NCI-H2029 (cell line): ENCODE data around the gene E2F1.
A peak's percentile ranks its signal among the peaks of the same experiment; 100 is the strongest.
"Not testable (repeated sequence)": the region's sequence is repeated elsewhere in the genome, so short reads cannot be mapped to it uniquely, and the experiment has no call there.

Experiments
- DNase-seq: peaks from one replicate; lab custom pipeline; 2025; lab: John Stamatoyannopoulos, UW

E2F1 gene

DNA sequence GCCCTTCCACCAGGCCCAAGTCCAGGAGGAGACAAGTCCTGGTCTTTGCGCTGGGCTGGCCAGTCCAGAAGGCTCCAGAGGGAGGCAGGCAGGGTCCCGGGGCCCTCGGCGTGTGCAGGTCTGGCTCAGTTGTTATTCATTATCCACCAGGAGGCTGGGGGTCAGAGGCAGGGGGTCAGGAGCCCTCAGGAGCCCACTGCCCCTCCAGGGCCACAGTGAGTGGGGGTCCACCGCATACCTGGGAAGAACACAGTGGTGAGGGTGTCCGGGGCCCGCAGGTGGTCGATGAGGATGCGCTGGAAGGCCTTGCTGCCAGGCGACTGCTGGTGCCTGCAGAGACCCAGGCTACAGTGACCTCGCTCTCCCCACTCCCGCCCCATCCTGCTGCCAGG is 28.5 kb downstream of the E2F1 start:
- DNase-seq, result no peak

- DNase-seq, result no peak
Observed at GRCh38 chr20:33656783-33657703, 29.1 kb downstream of the E2F1 start.

GRCh38 chr20:33656010-33656782 is 30.0 kb downstream of the E2F1 start:
- no peak for DNase-seq

DNA sequence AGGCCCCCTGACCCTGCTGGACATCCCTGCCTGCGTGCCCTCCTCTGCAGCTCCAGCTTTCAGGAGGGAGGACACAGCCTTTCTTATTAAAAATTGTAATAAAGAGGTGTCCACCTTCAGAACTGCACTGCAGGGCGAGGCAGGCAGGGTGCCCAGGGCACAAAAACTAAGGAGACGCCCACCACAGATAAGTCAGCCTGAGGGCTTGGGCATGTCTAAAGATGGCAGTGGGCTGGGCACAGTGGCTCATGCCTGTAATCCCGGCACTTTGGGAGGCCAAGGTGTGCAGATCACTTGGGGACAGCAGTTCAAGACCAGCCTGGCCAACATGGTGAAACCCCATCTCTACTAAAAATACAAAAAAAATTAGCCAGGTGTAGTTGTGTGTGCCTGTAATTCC is 31.0 kb downstream of the E2F1 start:
- no peak for DNase-seq

DNA sequence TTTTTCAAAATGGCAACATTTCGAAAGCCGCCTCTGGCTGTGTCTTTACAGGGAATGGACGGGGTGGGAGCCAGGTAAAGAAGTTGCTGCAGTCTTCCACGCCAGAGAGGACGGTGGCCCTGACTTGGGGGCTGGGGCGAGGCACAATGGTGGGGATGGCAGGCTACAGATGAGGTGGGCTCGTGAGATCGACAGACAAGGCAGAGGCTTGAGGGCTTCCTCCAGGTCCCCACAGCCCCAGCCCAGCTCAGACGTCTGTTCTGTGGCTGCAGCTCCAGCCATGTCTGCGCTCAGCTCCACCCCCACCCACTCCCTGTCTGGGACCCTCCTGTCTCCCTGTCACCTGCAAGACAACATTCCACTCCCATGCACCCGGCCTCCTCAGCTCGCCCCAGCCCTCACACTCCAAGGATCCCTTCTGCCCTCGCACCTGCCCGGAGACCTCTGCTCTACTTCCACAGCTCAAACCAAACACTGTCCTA is 31.5 kb downstream of the E2F1 start:
- no peak for DNase-seq

DNA sequence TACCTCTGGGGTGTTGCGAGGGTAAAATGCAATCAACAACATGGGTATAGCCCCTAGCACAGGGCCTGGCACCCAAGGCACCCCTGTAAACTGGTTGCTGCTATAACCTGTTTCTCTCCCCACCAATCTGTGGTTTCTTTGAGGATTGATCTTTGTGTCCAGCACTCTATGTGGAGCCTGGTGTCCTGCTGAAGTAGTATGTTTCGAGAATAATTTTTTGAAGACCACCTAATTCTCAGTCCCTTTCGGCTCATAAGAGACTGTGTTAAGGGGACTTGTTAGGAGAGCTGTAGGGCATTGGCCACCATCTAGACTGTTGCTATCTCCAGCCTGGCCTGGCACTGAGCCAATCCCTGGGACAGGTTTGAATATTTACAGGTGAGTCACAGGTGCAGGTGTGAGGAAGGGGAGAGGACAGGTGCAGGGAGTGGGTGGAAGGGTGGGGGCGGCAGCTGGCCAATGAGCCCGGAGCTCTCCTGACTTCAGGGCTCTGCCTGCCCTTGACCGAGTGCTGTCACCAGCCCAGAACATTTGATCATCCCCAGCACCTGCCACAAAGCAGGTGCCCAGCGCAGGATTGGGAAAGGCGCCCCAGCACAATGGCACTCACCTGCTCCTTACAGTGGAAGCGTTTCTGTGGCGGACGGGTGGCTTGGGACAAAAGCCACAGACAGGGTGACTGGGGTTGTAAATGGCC is 32.1 kb downstream of the E2F1 start:
- peak; percentile 98 for DNase-seq

DNA sequence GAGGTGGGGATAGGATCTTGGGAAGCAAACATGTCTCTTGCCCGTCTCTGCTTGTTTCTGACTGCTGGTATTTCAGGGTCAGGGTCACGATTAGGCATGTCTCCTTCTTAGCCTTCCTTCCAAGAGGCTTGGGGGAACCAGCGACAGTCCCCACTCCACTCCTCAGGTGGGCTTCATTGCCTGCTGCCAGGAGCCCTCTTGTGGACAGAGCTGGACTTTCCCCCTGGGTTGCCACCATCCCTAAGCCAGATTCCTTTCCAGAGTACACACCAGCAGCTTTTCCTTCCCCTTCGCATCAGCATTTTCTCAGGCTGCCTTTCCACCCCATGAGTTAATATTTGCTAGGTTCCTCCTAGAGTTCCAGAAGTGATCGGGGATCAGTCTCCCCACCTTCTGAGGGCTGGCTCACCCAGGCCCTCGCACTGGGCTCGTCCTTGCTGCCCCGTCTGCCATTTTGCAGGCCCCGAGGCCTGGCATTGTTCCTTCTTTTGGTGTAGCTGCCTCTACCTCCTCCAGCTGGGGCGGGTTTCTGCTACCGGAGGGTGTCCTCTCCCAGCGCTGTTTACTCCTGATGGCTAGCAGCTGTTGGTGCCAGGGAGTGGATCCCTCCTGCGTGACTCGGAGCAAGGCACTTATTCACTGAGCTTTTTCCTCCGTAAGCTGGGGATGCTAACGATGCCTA is 32.8 kb downstream of the E2F1 start:
- peak; percentile 76 for DNase-seq

DNA sequence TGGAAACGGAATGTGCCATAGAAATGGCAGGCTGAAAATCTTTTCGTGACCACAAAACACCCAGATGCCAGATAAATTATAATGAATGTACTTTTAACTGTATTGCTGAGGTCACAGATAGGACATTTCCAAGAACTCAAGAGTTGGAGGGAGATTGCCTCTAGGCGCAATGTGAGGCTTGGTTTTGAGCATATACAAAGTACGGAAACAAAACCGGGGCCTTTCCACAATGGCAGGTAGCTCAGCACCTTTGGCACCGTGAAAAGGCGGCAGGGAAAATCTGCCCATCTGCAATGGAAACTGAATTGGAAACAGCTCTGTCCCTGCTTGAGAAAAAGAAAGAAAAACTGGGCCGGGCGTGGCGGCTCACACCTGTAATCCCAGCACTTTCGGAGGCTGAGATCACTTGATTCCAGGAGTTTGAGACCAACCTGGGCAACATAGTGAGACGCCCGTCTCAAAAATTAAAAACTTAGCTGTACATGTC is 34.6 kb downstream of the E2F1 start:
- no peak for DNase-seq

DNA sequence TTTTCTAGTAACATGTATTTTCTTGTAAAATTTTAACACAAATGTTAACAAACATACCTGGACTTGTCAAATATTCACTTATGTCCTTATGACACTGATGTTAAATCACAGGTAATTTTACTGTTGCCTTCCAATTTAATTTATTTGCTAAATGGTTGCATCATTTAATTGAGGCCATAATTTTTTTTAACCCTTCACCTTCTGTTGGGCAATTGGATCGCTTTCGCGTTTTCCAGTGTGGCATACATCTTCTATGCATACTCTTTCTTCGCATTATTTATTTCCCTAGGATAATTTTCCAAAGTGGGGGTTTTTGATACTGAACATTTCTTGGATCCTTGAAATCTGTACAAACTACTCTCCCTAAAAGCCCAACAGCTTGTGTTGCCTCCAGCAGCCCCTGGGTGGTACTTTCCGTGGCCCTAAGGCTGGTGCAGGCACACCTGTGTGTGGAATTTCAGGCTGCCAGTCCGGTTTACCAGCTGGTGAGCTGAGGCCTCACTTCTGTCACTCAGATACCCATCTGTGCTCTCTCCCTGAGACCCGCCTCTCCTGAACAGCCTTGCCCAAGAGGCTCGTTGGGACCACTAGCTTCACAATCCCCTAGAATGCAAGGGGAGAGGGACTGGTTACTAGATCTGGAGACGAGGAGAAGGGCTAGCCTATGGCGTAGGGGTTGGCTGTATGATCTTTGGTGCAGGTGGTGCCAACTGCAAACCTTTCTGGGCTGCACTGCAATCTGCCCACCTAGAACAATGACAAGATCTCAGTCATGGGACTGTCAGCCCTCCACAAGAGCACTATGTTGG is 35.2 kb downstream of the E2F1 start:
- DNase-seq, result no peak

DNA sequence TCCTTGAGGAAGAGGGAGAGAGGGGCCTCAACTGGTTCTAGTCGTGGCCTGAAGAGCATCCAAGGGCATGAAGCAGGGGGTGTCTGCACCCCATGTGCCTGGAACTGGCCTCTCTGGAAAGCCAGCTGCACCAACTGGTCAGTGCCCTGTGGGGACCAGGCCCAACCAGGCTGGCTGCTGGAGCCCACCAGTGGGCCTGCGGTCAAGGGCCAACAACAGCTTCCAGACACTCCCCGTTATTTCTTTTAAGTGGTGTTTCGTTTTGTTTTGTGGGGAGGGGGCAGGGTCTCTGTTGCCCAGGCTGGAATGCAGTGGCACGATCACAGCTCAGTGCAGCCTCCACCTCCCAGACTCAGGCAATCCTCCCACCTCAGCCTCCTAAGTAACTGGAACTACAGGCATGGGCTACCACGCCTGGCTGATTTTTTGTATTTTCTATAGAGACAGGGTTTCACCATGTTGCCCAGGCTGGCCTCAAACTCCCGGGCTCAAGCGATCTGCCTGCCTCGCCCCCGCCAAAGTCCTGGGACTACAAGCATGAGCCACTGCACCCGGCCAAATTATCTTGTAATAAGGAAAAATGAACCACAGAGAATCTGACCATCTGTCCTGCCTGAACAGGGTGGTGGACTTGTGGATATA is 36.0 kb downstream of the E2F1 start:
- no peak for DNase-seq

GRCh38 chr20:33649201-33649681 is 36.9 kb downstream of the E2F1 start:
- peak; percentile 78 for DNase-seq

DNA sequence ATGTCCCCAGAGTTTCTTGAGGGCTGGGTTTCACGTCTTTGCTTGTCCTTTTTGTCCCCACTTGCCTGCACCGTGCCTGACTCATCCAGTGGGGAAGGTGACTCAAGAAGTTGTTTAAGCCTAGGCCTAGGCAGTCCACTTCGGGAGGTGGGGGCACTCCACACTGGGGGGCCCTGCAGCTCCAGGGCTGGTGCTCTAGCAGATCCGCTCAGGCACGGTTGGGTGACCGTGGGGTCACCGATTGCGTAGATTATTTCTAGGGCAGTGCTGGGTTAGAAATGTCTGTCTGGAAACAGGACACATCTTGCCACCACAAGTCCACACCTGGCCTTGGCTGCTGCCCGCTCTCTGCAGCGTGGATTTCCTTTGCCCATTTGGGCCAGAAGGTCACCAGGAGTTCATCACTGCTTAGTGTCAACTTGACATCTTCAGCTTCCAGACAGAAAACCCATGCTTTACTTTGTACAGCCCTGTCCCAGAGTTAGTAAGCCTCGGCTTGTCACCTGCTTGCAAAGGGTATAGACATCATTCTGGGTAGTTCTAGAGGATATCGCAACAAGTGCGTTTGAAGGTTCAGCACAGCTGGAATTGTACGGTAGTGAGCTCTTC is 37.7 kb downstream of the E2F1 start:
- DNase-seq, result no peak

- peak; percentile 63 for DNase-seq
Observed at GRCh38 chr20:33647603-33648395, 38.4 kb downstream of the E2F1 start.

GRCh38 chr20:33646959-33647602 is 39.1 kb downstream of the E2F1 start:
- DNase-seq, result not testable (repeated sequence)

GRCh38 chr20:33646191-33646590 is 40.0 kb downstream of the E2F1 start:
- DNase-seq, result no peak

DNA sequence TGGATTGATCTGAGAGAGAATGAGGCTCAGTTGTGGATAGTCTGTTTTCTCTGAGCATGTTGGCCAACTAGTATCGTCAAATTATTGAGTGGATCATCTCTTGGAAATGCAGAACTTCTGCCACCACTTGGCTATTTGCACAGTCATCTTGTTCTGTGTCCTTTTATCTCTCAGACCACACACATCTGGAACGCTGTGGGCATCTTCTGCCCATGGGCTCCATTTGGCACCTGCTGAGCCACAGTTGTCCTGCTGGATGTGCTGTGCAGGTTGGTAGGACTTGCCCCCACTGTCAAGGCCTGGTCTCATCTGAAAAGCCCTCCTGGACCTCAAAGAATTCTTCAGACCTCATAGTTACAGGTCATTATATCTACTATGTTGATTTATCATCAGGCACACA is 40.8 kb downstream of the E2F1 start:
- no peak for DNase-seq

DNA sequence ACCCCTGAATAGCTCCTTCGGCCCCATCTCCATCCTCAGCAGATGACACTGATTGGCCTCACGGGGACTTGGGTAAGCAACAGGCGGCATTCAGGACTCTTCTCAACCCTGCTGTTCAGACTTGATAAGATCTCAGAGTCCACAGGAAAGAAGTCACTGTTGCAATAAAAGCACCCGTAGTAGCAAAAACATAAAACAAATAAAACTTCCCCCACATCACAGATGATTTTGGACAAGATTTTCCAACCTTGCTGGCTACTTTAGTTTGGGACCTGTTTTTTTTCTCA is 41.2 kb downstream of the E2F1 start:
- DNase-seq, result no peak

- DNase-seq, result no peak
Observed at GRCh38 chr20:33644313-33645071, 41.7 kb downstream of the E2F1 start.
